Mesenchymal stem cell (in vitro differentiated cells and primary cell): ENCODE results near the gene PHF20.
"Not testable (repeated sequence)": the region's sequence is repeated elsewhere in the genome, so short reads cannot be mapped to it uniquely, and the experiment has no call there.

Source experiments
- DNase-seq: peaks from one replicate; pipeline ENCODE4 v3.0.0-alpha.2; 2013
- H2AFZ ChIP-seq: one replicate; pipeline ENCODE4 v1.6.1; 2013; ENCODE audit warnings: low read depth, mild to moderate bottlenecking, control low read depth, inconsistent platforms, low read length, moderate library complexity
- H2AK5ac ChIP-seq: 2 replicates; pipeline ENCODE4 v1.6.1; 2013; ENCODE audit warnings: low read length, moderate library complexity, mild to moderate bottlenecking, inconsistent platforms; ENCODE audit not compliant: severe bottlenecking
- H2BK120ac ChIP-seq: one replicate; pipeline ENCODE4 v1.6.1; 2013; ENCODE audit warnings: low read depth, mild to moderate bottlenecking, inconsistent platforms, low read length, moderate library complexity
- H2BK12ac ChIP-seq, 2 experiments: one replicate each; pipeline ENCODE4 v1.6.1; 2013; ENCODE audit warnings: inconsistent platforms in 2 of 2, low read length in 2 of 2, mild to moderate bottlenecking in 2 of 2, moderate library complexity in 2 of 2, control low read depth in 1 of 2
- H2BK15ac ChIP-seq: one replicate; pipeline ENCODE4 v1.6.1; 2013; ENCODE audit warnings: mild to moderate bottlenecking, low read depth, inconsistent platforms; ENCODE audit not compliant: poor library complexity, severe bottlenecking
- H2BK5ac ChIP-seq: 2 replicates; pipeline ENCODE4 v1.6.1; 2013; ENCODE audit warnings: low read depth, mild to moderate bottlenecking, low read length, control low read depth, inconsistent platforms; ENCODE audit not compliant: poor library complexity, severe bottlenecking
- H3K14ac ChIP-seq, 2 experiments: one replicate each; pipeline ENCODE4 v1.6.1; 2013; ENCODE audit warnings: inconsistent platforms in 2 of 2, low read length in 2 of 2, control low read depth in 1 of 2, mild to moderate bottlenecking in 1 of 2, moderate library complexity in 1 of 2
- H3K18ac ChIP-seq, 2 experiments: one replicate each; pipeline ENCODE4 v1.6.1; 2013; ENCODE audit warnings: inconsistent platforms in 2 of 2, low read length in 2 of 2, control low read depth in 1 of 2, low read depth in 1 of 2, mild to moderate bottlenecking in 1 of 2
- H3K23ac ChIP-seq, 2 experiments: one replicate each; pipeline ENCODE4 v1.6.1; 2013; ENCODE audit warnings: inconsistent platforms in 2 of 2, low read length in 2 of 2, mild to moderate bottlenecking in 2 of 2, moderate library complexity in 2 of 2, control low read depth in 1 of 2
- H3K27ac ChIP-seq: 2 replicates; pipeline ENCODE4 v1.5.1; 2013; ENCODE audit warnings: mild to moderate bottlenecking, moderate library complexity, low read length, control low read depth, inconsistent platforms; ENCODE audit not compliant: poor library complexity, severe bottlenecking
- H3K27me3 ChIP-seq, 2 experiments: 2 replicates each; pipeline versions ENCODE4 v1.6.1 to v1.7.0; 2013; ENCODE audit warnings: low read length in 2 of 2, mild to moderate bottlenecking in 2 of 2, moderate library complexity in 2 of 2, control low read depth in 1 of 2, inconsistent platforms in 1 of 2; ENCODE audit not compliant: control insufficient read depth in 1 of 2, insufficient read depth in 1 of 2
- H3K36me3 ChIP-seq, 2 experiments: 2 replicates each; pipeline versions ENCODE4 v1.6.1 to v1.7.0; 2013; ENCODE audit warnings: low read length in 2 of 2, control low read depth in 1 of 2, inconsistent platforms in 1 of 2, low read depth in 1 of 2, mild to moderate bottlenecking in 1 of 2; ENCODE audit not compliant: insufficient read depth in 2 of 2, control insufficient read depth in 1 of 2
- H3K4ac ChIP-seq, 2 experiments: one replicate each; pipeline ENCODE4 v1.6.1; 2013; ENCODE audit warnings: inconsistent platforms in 2 of 2, low read length in 2 of 2, mild to moderate bottlenecking in 2 of 2, moderate library complexity in 2 of 2, control low read depth in 1 of 2, low read depth in 1 of 2
- H3K4me1 ChIP-seq: 2 replicates; pipeline ENCODE4 v1.6.1; 2013; ENCODE audit warnings: low read depth, low read length, control low read depth; ENCODE audit not compliant: control insufficient read depth, insufficient read depth
- H3K4me2 ChIP-seq: 2 replicates; pipeline ENCODE4 v1.6.1; 2013; ENCODE audit warnings: low read length, mild to moderate bottlenecking, inconsistent platforms; ENCODE audit not compliant: poor library complexity, severe bottlenecking
- H3K4me3 ChIP-seq, 2 experiments: 2 replicates each; pipeline versions ENCODE4 v1.5.1 to v1.7.0; 2013; ENCODE audit warnings: low read length in 2 of 2, mild to moderate bottlenecking in 2 of 2, control low read depth in 1 of 2, low read depth in 1 of 2; ENCODE audit not compliant: insufficient read depth in 1 of 2
- H3K79me1 ChIP-seq: replicated peaks from 2 replicates; pipeline ENCODE4 v1.6.1; 2013; ENCODE audit warnings: mild to moderate bottlenecking, control low read depth, low read length, inconsistent platforms; ENCODE audit not compliant: poor library complexity, severe bottlenecking
- H3K9ac ChIP-seq: 2 replicates; pipeline ENCODE4 v1.7.0; 2013; ENCODE audit warnings: mild to moderate bottlenecking, low read length, moderate library complexity
- H3K9me3 ChIP-seq: 2 replicates; pipeline ENCODE4 v1.7.0; 2013; ENCODE audit warnings: mild to moderate bottlenecking, low read length; ENCODE audit not compliant: control insufficient read depth
- H4K8ac ChIP-seq: one replicate; pipeline ENCODE4 v1.6.1; 2013; ENCODE audit warnings: inconsistent platforms, mild to moderate bottlenecking, low read length, moderate library complexity
- H4K91ac ChIP-seq: one replicate; pipeline ENCODE4 v1.6.1; 2013; ENCODE audit warnings: mild to moderate bottlenecking, low read length, inconsistent platforms
- WGBS: methylation state at CpG from one replicate; pipeline ENCODE4 v1.1.7; 2013; ENCODE audit warnings: mixed read lengths; 5-methylcytosine and 5-hydroxymethylcytosine counted together

PHF20 gene

GRCh38 chr20:35757098-35757705 is 14.6 kb upstream of the PHF20 start:
- Histone ChIP-seq H3K79me1 (no peaks in the 10 kb centered on the region), H4K8ac (no peak overlapping the region), H2BK15ac (no peak overlapping the region), H4K91ac (no peak overlapping the region), H2AFZ (no peak overlapping the region), H2AK5ac (no peak overlapping the region), H3K4me2 (no peak overlapping the region), H3K27ac (no peak overlapping the region), H2BK5ac (no peak overlapping the region), H3K14ac (no peak overlapping the region), H3K4me1 (no peaks in the 10 kb centered on the region), H3K4ac (no peak overlapping the region), H3K9ac (no peak overlapping the region), H2BK12ac (no peak overlapping the region), H3K4me3 (no peak overlapping the region), H3K27me3 (no peaks in the 10 kb centered on the region), H3K23ac (no peak overlapping the region), H2BK120ac (no peak overlapping the region), H3K18ac (no peak overlapping the region), H3K9me3 (no peaks in the 10 kb centered on the region), H3K36me3 (no peaks in the 10 kb centered on the region)
- WGBS: 83% methylated on average over 4 of the region's 4 CpGs
- DNase-seq: peak; percentile 60

GRCh38 chr20:35761548-35761947 is 10.3 kb upstream of the PHF20 start:
- not testable (repeated sequence) for H3K36me3 ChIP-seq, H2AK5ac ChIP-seq, H3K9ac ChIP-seq, H4K91ac ChIP-seq, H2BK5ac ChIP-seq, H2BK120ac ChIP-seq, H4K8ac ChIP-seq, H3K9me3 ChIP-seq, H3K4me1 ChIP-seq, H3K4ac ChIP-seq, H3K27me3 ChIP-seq, H3K79me1 ChIP-seq, H3K18ac ChIP-seq, H2AFZ ChIP-seq, DNase-seq, H3K23ac ChIP-seq, H3K27ac ChIP-seq, H3K14ac ChIP-seq, H3K4me2 ChIP-seq, H2BK15ac ChIP-seq, H3K4me3 ChIP-seq, H2BK12ac ChIP-seq
- WGBS: 97% methylated on average over 9 of the region's 11 CpGs

- Histone ChIP-seq H3K14ac (no peak overlapping the region), H3K79me1 (no peaks in the 10 kb centered on the region), H4K8ac (no peak overlapping the region), H3K36me3 (no peaks in the 10 kb centered on the region), H3K23ac (no peak overlapping the region), H2BK5ac (no peak overlapping the region), H3K27ac (no peak overlapping the region), H2AK5ac (no peak overlapping the region), H3K4ac (no peak overlapping the region), H4K91ac (no peak overlapping the region), H3K27me3 (no peaks in the 10 kb centered on the region), H2AFZ (no peak overlapping the region), H2BK15ac (no peak overlapping the region), H3K18ac (no peak overlapping the region), H3K9me3 (no peaks in the 10 kb centered on the region), H3K9ac (no peak overlapping the region), H3K4me3 (no peak overlapping the region), H2BK12ac (no peak overlapping the region), H3K4me1 (no peaks in the 10 kb centered on the region), H3K4me2 (no peak overlapping the region), H2BK120ac (no peak overlapping the region)
- 94% methylated on average over 3 of the region's 3 CpGs for WGBS
- DNase-seq: no peak
Observed at GRCh38 chr20:35762461-35762860, 9.4 kb upstream of the PHF20 start.

- H3K27me3 ChIP-seq, H4K91ac ChIP-seq: not testable (repeated sequence)
- WGBS: 94% methylated on average over 2 of the region's 2 CpGs
Observed at GRCh38 chr20:35764936-35765335, 6.9 kb upstream of the PHF20 start.

More at GRCh38 chr20:35764936-35765335, 6.9 kb upstream of the PHF20 start:
- not testable (repeated sequence) for H3K27ac ChIP-seq, DNase-seq, H3K9ac ChIP-seq, H2AFZ ChIP-seq, H2BK12ac ChIP-seq, H3K4me1 ChIP-seq, H3K36me3 ChIP-seq, H3K14ac ChIP-seq, H2AK5ac ChIP-seq, H4K8ac ChIP-seq, H3K4me3 ChIP-seq, H3K79me1 ChIP-seq, H3K18ac ChIP-seq, H3K9me3 ChIP-seq, H2BK5ac ChIP-seq, H3K4ac ChIP-seq, H2BK15ac ChIP-seq, H3K4me2 ChIP-seq, H2BK120ac ChIP-seq, H3K23ac ChIP-seq
